WTC11 (cell line): ENCODE data around the gene PRKCB. TPM values are rescaled to one million over a fixed set of nuclear protein-coding genes. Genes with fewer than 3 reads are reported as not detected.

ENCODE experiments used
- ATAC-seq: fragments of 200-7000 bp; cut with Tn5 transposase; 2 replicates; pipeline ENCODE4 v1.10.0; 2021; ENCODE audit warnings: mild to moderate bottlenecking, moderate library complexity
- CTCF ChIA-PET: fragments of 300-600 bp; sonication (Branson Sonifier 250); formaldehyde crosslinking; loops from one replicate; lab custom pipeline; 2021; ENCODE audit warnings: antibody characterized with exemption; lab: Charles Lee
- POLR2A ChIA-PET: fragments of 350-600 bp; sonication (Branson Sonifier 250); formaldehyde crosslinking; loops from one replicate; lab custom pipeline; 2021; ENCODE audit warnings: antibody characterized with exemption; lab: Charles Lee
- DNase-seq: peaks from one replicate; pipeline ENCODE4 v3.0.0; 2021; ENCODE audit warnings: low spot score
- H3K27ac Mint-ChIP-seq: 2 replicates; pipeline ENCODE4 v1.8.0; 2021; ENCODE audit warnings: mixed read lengths
- H3K27me3 Mint-ChIP-seq: 2 replicates; pipeline ENCODE4 v1.8.0; 2021; ENCODE audit warnings: low read depth, mild to moderate bottlenecking, moderate library complexity, mixed read lengths
- H3K36me3 Mint-ChIP-seq: 2 replicates; pipeline ENCODE4 v1.8.0; 2021; ENCODE audit warnings: mixed read lengths
- H3K4me1 Mint-ChIP-seq: 2 replicates; pipeline ENCODE4 v1.8.0; 2022; ENCODE audit warnings: mixed read lengths
- H3K4me3 Mint-ChIP-seq: 2 replicates; pipeline ENCODE4 v1.8.0; 2021; ENCODE audit warnings: mild to moderate bottlenecking, moderate library complexity, mixed read lengths
- H3K9me3 Mint-ChIP-seq: 2 replicates; pipeline ENCODE4 v1.8.0; 2021; ENCODE audit warnings: mixed read lengths
- ATF1 ChIP-seq: sonication (generic); formaldehyde crosslinking; IDR thresholded peaks from 2 replicates; pipeline ENCODE4 v1.8.1; 2023; ENCODE audit warnings: mild to moderate bottlenecking, moderate library complexity, missing genetic modification reagents
- ATF6 ChIP-seq: sonication (generic); formaldehyde crosslinking; IDR thresholded peaks from 2 replicates; pipeline ENCODE4 v1.8.1; 2023; ENCODE audit warnings: mild to moderate bottlenecking, missing genetic modification reagents
- E2F5 ChIP-seq: sonication (generic); formaldehyde crosslinking; IDR thresholded peaks from 2 replicates; pipeline ENCODE4 v1.8.1; 2022; ENCODE audit warnings: mild to moderate bottlenecking, moderate library complexity, missing genetic modification reagents
- JUN ChIP-seq: sonication (generic); formaldehyde crosslinking; IDR thresholded peaks from 2 replicates; pipeline ENCODE4 v1.8.0; 2023; ENCODE audit warnings: mild to moderate bottlenecking, missing genetic modification reagents
- KAT7 ChIP-seq: sonication (generic); formaldehyde crosslinking; IDR thresholded peaks from 2 replicates; pipeline ENCODE4 v1.8.1; 2023; ENCODE audit warnings: missing genetic modification reagents, mild to moderate bottlenecking, borderline replicate concordance
- MAX ChIP-seq: sonication (generic); formaldehyde crosslinking; IDR thresholded peaks from 2 replicates; pipeline ENCODE4 v1.8.0; 2022; ENCODE audit warnings: mild to moderate bottlenecking, missing genetic modification reagents
- MYBL2 ChIP-seq: sonication (generic); formaldehyde crosslinking; IDR thresholded peaks from 2 replicates; pipeline ENCODE4 v1.8.1; 2023; ENCODE audit warnings: mild to moderate bottlenecking, moderate library complexity, missing genetic modification reagents
- NFE2L1 ChIP-seq: sonication (generic); formaldehyde crosslinking; IDR thresholded peaks from 2 replicates; pipeline ENCODE4 v1.8.1; 2023; ENCODE audit warnings: missing genetic modification reagents
- NFYB ChIP-seq: sonication (generic); formaldehyde crosslinking; conservative IDR thresholded peaks from 2 replicates; pipeline ENCODE4 v1.8.0; 2022; ENCODE audit warnings: low read depth, missing genetic modification reagents
- NR3C1 ChIP-seq: sonication (generic); formaldehyde crosslinking; conservative IDR thresholded peaks from 2 replicates; pipeline ENCODE4 v1.8.1; 2023; ENCODE audit warnings: low read depth, mild to moderate bottlenecking, missing genetic modification reagents
- RORB ChIP-seq: fragments of 250-450 bp; sonication (Bioruptor Pico); IDR thresholded peaks from 2 replicates; pipeline ENCODE4 v1.9.0; 2021; ENCODE audit warnings: mild to moderate bottlenecking
- SOX15 ChIP-seq: fragments of 250-450 bp; sonication (Bioruptor Pico); IDR thresholded peaks from 2 replicates; pipeline ENCODE4 v1.9.0; 2021; ENCODE audit warnings: mild to moderate bottlenecking
- TCF7 ChIP-seq: sonication (generic); formaldehyde crosslinking; IDR thresholded peaks from 2 replicates; pipeline ENCODE4 v1.8.0; 2022; ENCODE audit warnings: mild to moderate bottlenecking, low read depth, missing genetic modification reagents, moderate library complexity
- ZBTB43 ChIP-seq: sonication (generic); formaldehyde crosslinking; IDR thresholded peaks from 2 replicates; pipeline ENCODE4 v1.8.1; 2023; ENCODE audit warnings: mild to moderate bottlenecking, missing genetic modification reagents
- ZNF219 ChIP-seq: sonication (generic); formaldehyde crosslinking; IDR thresholded peaks from 2 replicates; pipeline ENCODE4 v1.8.0; 2023; ENCODE audit warnings: missing genetic modification reagents, mild to moderate bottlenecking, borderline replicate concordance
- ZNF423 ChIP-seq: fragments of 250-450 bp; sonication (Bioruptor Pico); IDR thresholded peaks from 2 replicates; pipeline ENCODE4 v2.1.2; 2022; ENCODE audit warnings: mild to moderate bottlenecking, moderate library complexity
- total RNA-seq: library from RNA; stranded (reverse); gene quantifications from 3 replicates; pipeline ENCODE4 v1.2.3, GENCODE V29; 2021
- TF ChIP-seq, protein P1 (sequence below): fragments of 250-450 bp; sonication (Bioruptor Pico); IDR thresholded peaks from 2 replicates; pipeline ENCODE4 v1.9.0; 2021; ENCODE audit warnings: mild to moderate bottlenecking
- TF ChIP-seq, protein P2 (sequence below): sonication (generic); formaldehyde crosslinking; IDR thresholded peaks from 2 replicates; pipeline ENCODE4 v1.8.1; 2023; ENCODE audit warnings: mild to moderate bottlenecking, moderate library complexity, missing genetic modification reagents
- TF ChIP-seq, protein P3 (sequence below): sonication (generic); formaldehyde crosslinking; conservative IDR thresholded peaks from 2 replicates; pipeline ENCODE4 v1.8.1; 2023; ENCODE audit warnings: mild to moderate bottlenecking, low read depth, missing genetic modification reagents, moderate library complexity
- TF ChIP-seq, protein P4 (sequence below): sonication (generic); formaldehyde crosslinking; IDR thresholded peaks from 2 replicates; pipeline ENCODE4 v1.8.0; 2022; ENCODE audit warnings: mild to moderate bottlenecking, missing genetic modification reagents

The PRKCB gene
- total RNA-seq, 1 experiment from 2014 or later: 6.9 TPM

DNA sequence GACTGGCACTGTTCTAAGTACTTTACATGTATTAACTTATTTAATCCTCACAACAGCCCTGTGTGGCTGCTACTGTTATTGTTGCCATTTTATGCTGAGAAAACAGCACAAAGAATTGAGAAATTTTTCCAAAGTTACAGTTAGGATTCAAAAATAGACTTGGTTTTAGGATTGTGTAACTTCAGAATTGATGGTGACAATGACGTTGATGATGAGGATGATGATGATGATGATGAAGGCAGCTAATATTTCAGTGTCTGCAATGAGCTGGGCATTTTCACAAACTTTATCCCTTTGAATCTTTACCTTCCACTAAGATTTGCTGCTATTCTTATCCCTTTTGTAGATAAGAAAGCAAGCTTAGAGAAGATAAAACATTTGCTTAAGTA, 22.1 kb downstream of the PRKCB start:
- ChIA-PET CTCF (interaction anchor here (1.4 to 1.6 kb wide), 3 partner anchors 21 to 158 kb away, joined by 3 to 5 read pairs (median 4); no protein-coding TSS in a partner anchor), POLR2A (no interaction called here)
- H3K27ac Mint-ChIP-seq: no peak overlapping the region
- no peak overlapping the region for H3K4me3 Mint-ChIP-seq
- no peaks in the 10 kb centered on the region for H3K9me3 Mint-ChIP-seq
- peaks cover 97% of the 10 kb centered on the region for H3K27me3 Mint-ChIP-seq
- ATAC-seq (no peak), DNase-seq (no peak)
- TF ChIP-seq NFYB (no peak), ATF6 (CRISPR knock-in tag) (no peak), KAT7 (CRISPR knock-in tag) (no peak), E2F5 (CRISPR knock-in tag) (no peak), ZNF423 (CRISPR knock-in tag) (no peak), NR3C1 (CRISPR knock-in tag) (no peak), RORB (CRISPR knock-in tag) (no peak), MYBL2 (CRISPR knock-in tag) (no peak), SOX15 (no peak), NFE2L1 (CRISPR knock-in tag) (no peak), ATF1 (CRISPR knock-in tag) (no peak), TCF7 (CRISPR knock-in tag) (no peak), ZNF219 (no peak), MAX (CRISPR knock-in tag) (no peak), JUN (CRISPR knock-in tag) (no peak), ZBTB43 (CRISPR knock-in tag) (no peak)
- TF ChIP-seq, protein P1, sequence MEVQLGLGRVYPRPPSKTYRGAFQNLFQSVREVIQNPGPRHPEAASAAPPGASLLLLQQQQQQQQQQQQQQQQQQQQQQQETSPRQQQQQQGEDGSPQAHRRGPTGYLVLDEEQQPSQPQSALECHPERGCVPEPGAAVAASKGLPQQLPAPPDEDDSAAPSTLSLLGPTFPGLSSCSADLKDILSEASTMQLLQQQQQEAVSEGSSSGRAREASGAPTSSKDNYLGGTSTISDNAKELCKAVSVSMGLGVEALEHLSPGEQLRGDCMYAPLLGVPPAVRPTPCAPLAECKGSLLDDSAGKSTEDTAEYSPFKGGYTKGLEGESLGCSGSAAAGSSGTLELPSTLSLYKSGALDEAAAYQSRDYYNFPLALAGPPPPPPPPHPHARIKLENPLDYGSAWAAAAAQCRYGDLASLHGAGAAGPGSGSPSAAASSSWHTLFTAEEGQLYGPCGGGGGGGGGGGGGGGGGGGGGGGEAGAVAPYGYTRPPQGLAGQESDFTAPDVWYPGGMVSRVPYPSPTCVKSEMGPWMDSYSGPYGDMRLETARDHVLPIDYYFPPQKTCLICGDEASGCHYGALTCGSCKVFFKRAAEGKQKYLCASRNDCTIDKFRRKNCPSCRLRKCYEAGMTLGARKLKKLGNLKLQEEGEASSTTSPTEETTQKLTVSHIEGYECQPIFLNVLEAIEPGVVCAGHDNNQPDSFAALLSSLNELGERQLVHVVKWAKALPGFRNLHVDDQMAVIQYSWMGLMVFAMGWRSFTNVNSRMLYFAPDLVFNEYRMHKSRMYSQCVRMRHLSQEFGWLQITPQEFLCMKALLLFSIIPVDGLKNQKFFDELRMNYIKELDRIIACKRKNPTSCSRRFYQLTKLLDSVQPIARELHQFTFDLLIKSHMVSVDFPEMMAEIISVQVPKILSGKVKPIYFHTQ (CRISPR knock-in tag): no peak
- TF ChIP-seq, protein P2, sequence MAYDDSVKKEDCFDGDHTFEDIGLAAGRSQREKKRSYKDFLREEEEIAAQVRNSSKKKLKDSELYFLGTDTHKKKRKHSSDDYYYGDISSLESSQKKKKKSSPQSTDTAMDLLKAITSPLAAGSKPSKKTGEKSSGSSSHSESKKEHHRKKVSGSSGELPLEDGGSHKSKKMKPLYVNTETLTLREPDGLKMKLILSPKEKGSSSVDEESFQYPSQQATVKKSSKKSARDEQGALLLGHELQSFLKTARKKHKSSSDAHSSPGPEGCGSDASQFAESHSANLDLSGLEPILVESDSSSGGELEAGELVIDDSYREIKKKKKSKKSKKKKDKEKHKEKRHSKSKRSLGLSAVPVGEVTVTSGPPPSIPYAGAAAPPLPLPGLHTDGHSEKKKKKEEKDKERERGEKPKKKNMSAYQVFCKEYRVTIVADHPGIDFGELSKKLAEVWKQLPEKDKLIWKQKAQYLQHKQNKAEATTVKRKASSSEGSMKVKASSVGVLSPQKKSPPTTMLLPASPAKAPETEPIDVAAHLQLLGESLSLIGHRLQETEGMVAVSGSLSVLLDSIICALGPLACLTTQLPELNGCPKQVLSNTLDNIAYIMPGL: no peak
- TF ChIP-seq, protein P3, sequence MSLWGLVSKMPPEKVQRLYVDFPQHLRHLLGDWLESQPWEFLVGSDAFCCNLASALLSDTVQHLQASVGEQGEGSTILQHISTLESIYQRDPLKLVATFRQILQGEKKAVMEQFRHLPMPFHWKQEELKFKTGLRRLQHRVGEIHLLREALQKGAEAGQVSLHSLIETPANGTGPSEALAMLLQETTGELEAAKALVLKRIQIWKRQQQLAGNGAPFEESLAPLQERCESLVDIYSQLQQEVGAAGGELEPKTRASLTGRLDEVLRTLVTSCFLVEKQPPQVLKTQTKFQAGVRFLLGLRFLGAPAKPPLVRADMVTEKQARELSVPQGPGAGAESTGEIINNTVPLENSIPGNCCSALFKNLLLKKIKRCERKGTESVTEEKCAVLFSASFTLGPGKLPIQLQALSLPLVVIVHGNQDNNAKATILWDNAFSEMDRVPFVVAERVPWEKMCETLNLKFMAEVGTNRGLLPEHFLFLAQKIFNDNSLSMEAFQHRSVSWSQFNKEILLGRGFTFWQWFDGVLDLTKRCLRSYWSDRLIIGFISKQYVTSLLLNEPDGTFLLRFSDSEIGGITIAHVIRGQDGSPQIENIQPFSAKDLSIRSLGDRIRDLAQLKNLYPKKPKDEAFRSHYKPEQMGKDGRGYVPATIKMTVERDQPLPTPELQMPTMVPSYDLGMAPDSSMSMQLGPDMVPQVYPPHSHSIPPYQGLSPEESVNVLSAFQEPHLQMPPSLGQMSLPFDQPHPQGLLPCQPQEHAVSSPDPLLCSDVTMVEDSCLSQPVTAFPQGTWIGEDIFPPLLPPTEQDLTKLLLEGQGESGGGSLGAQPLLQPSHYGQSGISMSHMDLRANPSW (CRISPR knock-in tag): no peak
- TF ChIP-seq, protein P4, sequence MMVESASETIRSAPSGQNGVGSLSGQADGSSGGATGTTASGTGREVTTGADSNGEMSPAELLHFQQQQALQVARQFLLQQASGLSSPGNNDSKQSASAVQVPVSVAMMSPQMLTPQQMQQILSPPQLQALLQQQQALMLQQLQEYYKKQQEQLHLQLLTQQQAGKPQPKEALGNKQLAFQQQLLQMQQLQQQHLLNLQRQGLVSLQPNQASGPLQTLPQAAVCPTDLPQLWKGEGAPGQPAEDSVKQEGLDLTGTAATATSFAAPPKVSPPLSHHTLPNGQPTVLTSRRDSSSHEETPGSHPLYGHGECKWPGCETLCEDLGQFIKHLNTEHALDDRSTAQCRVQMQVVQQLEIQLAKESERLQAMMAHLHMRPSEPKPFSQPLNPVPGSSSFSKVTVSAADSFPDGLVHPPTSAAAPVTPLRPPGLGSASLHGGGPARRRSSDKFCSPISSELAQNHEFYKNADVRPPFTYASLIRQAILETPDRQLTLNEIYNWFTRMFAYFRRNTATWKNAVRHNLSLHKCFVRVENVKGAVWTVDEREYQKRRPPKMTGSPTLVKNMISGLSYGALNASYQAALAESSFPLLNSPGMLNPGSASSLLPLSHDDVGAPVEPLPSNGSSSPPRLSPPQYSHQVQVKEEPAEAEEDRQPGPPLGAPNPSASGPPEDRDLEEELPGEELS (CRISPR knock-in tag): no peak
- H3K36me3 Mint-ChIP-seq: no peaks in the 10 kb centered on the region
- H3K4me1 Mint-ChIP-seq: peaks cover 11% of the 10 kb centered on the region
